GM19239 (cell line): Measurements from ENCODE around the gene TMEM86A.

Experiments
- DNase-seq: peaks from one replicate; pipeline ENCODE4 v3.0.0; 2011; ENCODE audit warnings: low spot score; ENCODE audit not compliant: insufficient read length
- FAIRE-seq: peaks from 2 replicates; lab custom pipeline; 2011; peaks lifted over from hg19 to GRCh38; lab: Jason Lieb, UNC

TMEM86A gene

DNA sequence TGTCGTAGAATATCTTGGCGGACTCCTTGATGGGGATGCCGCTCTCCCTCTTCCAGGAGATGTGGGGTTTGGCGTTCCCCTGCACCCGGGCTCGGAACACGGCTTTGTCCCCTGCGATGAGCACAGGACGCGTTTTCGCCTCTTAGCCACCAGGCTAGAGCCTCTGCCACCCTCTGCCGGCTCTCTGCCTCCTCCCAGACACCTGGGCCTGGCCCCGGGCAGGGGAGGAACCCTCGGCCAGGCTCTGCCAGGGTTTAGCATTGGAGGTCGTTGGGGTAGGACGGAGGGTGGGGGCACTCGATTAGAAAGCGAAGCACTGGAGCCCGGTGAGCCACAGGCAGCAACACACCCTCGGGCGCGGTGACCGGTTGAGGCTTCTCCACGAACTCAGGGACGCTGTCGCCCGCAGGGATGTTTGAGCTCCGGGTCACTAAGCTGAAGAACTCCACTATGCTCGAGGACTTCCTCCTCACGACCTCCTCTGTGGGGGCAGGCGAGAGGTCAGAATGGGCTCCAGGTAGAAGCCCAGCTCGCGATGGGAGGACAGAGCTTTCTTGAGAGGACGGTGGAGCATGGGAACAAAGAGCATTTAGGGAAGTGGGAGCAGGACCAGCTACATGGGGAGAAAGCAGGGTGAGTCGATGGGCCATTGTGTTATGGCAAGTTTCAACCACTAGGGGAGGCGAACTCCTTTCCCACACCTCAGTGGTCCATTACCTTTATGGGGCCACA, 23.1 kb downstream of the TMEM86A start:
- peak; percentile 59 for DNase-seq
- peak; percentile 87 for FAIRE-seq

DNA sequence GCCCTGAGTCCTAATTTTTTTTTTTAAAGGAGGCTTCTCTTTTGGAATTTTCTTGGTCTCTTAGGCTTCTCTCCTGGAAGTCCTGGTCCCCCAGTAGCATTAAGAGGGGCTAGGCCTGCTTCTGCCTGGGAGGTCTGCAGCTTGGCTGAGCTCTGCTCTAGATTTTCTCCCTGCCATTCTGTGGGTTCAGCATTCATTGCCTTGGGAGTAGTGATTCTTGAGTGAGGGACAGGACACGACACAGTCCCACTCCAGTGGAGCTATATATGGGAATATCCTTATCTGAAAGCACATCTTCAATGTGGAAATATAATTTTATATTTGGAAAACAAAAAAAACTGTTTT, 23.7 kb downstream of the TMEM86A start:
- DNase-seq (no peak), FAIRE-seq (no peak)

DNA sequence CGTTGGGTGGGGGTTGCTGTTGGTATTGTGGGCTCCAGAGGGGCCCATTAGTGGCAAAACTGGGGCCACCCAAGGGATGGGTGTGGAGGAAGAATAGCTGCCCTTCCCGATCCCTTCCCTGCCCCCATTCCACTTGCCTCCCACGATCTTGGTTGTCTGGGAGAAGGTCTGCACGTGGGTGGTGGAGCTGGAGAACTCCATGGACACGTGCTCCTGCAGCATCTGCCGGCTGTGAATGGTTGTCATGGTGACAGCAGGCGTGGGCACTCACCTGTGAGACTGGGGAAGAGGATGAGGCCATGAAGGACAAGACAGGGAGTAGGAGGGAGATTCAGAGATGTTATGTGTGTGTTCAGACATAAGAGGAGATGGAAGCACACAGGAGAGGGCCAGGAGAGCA, 25.4 kb downstream of the TMEM86A start:
- no peak for DNase-seq
- no peak for FAIRE-seq

DNA sequence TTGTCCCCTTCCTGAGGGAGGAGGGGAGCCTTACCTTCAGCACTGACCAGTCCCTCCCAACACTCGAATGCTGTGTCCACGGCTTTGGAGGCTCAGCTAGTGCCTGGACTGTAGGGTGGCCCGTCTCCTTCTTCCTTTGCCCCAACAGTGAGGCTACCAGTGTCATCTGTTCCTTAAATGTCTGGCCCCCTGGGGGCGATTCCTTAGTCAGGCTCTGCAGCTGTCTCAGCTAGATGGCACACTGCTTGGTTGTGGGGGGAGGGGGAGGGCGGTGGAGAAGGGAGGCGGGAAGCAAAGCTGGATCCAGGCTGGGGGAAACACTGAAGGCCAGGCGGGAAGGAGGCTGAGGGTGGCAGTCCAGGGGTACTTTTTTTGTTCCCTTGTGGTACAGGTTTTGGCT, 27.5 kb downstream of the TMEM86A start, which contains the start of gene IGSF22:
Gene IGSF22, minus strand, starts transcription at position 149 of the 400 bp plus-strand sequence. CDS start 1,952 bp downstream, outside the sequence.
- no peak for DNase-seq

DNA sequence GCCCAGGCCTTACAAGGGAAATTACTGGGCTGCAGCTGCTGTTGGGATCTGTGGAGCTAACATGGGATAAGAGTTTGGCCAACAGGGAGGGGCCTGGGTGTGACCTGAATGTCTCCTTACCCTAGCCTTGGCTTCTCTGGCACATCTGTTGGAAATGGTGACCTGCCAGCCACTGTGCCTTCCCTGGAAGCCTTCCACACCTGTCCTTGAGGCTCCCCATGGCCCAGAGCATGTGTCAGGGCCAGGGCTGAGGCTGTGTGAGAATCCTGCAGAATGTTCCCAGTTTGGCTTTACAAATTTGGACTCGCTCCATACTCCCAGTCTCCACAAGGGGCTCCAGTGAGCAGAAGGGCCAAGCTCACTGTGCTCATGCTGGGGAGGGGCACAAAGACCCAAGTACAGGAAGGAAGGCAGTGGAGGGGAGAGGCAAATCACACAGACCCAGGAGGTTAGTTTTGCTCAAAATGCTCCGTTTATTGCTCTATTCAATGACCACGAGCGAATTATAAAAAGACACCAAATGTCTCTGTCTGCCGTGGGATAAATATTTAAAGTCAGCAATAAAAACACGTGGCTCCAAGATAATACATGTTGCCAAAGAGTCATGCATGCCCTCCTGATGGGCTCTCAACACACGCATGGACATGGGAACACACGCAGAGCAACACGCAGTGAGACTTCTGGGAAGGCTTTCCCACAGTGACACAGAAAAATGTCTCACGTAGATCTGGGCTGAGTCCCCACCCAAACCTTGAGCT, 29.1 kb downstream of the TMEM86A start:
- FAIRE-seq (peak; percentile 59), DNase-seq (peak; percentile 59)

More for the DNA sequence above, 27.5 kb downstream of the TMEM86A start, which contains the start of gene IGSF22:
- no peak for FAIRE-seq

DNA sequence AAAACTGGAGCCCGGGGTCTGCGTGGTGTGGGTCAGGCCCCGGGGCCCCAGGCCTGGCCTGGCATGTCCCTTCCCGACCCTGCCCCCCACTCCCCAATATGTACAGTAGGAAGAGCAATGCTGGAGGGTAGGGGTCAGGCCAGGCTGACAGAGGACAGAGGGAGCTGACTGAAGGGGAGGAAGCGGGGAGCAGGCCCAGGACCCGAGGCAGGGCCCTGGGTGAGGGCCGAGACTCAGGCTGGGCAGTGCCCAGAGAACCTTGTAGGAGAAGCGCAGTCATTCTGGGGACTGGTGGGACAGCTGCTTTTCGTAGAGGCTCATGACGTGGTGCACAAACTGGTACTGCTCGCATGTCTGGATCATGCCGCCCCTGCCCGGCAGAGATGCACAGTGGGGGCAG, 30.1 kb downstream of the TMEM86A start:
- DNase-seq (no peak), FAIRE-seq (no peak)

DNA sequence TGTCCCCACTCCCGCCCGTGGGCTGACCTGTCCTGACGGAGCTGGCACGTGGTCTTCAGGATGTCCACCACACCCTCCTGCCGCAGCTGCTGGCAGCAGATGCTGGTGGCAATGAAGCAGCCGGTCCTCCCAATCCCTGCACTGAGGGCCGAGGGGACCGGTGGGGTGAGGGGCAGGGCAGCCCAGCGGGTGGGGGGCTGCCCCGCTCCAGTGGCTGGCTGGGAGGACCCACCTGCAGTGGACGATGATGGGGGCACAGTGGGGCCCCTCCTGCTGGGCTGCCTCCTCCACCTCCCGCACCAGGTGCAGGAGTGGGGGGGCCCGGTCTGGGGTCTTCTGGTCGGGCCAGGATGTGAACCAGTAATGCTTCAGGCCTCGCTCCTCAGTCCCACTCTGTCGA, 30.8 kb downstream of the TMEM86A start:
- DNase-seq (no peak), FAIRE-seq (no peak)

DNA sequence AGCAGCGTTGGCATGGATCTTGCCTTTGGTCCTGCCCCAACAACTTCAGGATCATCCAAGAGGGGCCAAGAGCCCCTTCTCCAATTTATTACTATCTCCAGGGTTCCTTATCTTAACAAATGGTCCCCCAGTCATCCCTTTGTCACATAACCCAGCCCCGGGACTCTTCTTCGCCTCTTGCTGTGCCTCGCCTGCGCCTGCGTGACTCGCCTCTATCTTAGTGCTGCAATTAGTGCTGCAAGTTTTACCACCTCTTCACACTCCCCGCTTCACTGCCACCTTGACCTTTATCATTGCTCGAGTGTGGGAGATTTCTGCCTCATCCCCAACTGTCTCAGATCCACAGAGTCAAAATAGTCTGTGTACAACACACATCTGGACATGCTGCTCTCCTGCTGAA, 31.4 kb downstream of the TMEM86A start:
- FAIRE-seq, result no peak
- DNase-seq, result no peak

DNA sequence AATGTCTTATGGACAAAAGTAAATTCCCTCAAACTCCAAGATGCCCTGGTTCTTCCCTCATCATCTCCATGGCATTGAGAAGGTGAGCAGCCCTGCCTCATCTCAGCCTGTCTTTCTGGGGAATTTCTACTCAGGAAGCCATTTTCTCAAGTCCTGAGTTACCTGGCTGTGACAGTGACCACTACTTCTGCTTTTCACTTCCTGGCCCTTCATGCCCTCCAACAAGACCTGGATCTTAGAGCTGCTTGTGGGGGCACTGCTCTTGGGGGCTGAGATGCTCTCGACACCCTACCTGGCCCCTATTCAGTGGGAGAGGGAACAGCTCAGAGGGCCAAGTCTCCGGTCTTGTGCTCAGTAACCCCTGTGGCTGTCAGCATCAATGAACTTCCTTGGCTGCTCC, 32.9 kb downstream of the TMEM86A start:
- DNase-seq (no peak), FAIRE-seq (no peak)

DNA sequence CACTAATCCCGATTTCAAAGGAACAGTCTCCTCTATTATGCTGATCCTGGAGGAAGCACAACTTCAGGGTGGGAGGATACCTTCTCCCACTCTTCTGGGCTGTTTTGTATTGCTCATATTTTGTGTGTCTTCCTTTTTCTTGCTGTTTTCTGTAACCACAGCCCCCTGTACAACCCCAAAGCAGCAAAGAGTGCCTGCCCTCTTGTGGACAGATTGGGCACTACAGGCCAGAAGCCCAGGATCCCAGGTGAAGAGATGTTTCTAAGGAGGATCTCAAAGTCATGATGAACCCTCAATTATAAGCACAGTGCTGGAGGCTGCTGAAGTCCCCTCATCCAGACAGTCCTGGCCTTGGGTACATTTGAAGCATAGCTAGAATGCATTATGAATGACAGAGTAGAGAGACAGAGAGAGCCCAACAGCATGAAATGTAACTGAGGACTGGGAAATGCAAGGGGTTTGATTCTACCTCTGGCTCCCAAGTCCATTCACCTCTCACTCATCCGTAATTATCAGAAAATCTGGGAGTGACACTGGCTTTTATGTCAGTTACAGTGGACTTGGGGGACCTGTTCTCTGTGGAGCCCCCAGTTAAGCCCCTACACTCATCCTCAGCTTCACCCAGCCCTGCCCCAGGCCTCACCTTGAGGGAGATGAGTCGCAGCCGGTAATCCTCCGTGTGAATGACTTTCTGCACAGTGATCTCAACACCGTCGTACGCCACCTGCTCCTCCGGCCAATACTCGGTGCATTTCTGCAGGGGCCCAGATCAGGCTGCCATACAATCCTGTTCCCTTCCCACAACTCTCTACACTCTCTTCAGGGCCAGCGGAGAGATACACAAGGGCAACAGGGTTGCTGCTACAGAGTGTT, 33.6 kb downstream of the TMEM86A start:
- FAIRE-seq, result peak; percentile 96

DNA sequence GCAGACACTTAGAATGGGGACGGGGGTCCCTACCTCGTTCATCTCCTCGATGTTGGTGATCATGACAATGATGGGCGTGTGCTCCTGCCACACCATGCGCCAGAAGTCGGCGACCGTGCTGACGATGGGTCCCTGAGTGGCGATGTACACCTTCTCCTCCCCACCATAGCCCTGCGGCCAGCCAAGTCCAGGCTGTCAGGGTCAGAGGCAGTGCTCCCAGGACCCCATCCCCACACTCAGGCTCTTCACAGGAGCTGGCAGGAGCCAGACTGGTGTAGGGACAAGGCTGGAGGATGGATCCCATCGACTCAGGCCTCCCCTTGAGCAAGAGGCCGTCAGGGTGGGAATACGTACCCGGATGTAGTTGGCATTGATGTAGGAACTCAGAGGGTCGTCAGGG, 34.6 kb downstream of the TMEM86A start:
- DNase-seq, result no peak
- no peak for FAIRE-seq

More for the DNA sequence above, 33.6 kb downstream of the TMEM86A start:
- DNase-seq, result peak; percentile 64

DNA sequence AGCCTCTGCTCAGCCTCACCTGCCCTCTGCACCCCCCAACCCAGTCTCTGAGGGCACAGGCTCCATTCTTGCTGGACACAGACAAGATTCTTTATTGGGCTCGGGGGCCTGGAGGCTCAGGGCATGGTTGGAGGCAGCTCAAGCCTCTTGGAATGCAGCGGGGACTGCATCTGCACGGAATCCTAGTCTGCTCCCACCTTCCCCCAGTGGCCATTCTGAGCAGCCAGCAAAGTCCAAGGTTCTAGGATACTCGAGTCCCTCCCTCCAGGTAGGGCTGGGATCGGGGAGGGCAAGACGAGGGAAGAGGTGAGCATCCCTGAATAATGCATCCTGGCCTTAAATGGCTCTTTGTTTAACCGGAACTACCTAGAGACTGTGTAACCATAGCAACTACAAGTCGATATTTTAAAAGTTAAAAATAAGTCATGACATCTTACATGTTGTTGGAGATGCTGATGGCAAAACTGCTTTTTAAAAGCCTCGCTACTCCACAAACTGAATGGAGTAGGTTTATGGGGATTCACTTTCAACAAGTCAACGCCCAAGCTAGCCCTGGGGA, 38.1 kb downstream of the TMEM86A start:
- DNase-seq (no peak), FAIRE-seq (no peak)

DNA sequence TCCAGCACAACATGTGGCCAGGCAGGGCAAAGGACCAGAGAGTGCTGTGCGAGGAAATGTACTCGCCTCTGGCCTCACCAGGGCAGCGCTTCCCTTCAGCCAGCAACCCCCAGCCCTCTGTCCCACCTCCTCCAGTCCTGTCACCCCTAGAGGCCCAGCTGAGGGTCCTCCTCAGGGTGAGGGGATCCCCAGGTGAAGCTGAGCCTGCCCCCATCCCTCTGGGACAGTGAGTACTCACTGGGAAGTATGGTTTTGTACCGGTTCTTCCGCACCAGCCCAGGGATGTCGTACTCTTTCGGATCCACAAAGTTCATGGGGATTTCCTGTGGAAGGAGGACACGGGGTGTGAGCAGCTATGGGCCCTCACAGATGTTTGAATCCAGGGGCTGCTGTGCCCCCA, 39.1 kb downstream of the TMEM86A start:
- no peak for DNase-seq
- FAIRE-seq, result no peak

DNA sequence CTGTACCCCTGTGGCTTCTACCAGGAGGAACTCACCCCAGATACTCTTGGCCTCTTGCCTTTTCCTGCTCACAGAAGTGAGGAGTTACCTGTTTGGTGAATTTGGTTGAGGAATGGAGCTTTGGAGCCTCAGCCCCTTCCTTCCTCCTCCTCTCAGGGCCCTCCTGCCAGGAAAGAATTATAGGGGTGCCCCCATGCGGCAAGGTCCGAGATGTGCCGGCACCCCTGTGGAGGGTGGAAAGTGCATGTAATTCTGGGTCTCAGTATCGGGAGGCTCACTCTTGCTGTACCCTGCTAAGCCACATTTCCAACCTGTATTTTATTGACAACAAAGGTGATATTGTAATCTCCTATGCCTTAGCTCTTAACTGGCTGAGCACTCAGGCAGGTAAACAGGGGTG, 41.1 kb downstream of the TMEM86A start:
- FAIRE-seq (no peak), DNase-seq (no peak)

DNA sequence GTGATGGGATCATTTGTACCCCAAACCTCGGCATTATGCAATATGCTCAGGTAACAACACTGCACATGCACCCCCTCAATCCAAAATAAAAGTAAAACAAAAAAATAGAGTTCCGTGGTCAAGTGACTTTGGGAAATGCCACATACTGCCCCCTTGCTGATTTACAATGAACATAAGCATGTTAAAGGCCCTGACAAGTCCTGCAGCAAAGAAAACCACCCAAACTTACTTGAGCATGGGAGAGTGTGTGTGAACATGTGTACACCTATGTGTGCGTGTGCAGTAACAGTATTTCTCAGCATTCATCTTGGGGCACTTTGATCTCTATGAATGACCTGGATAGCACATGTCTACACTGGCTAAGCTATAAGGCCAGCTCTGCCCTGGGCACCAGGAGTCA, 43.2 kb downstream of the TMEM86A start:
- DNase-seq (no peak), FAIRE-seq (no peak)

DNA sequence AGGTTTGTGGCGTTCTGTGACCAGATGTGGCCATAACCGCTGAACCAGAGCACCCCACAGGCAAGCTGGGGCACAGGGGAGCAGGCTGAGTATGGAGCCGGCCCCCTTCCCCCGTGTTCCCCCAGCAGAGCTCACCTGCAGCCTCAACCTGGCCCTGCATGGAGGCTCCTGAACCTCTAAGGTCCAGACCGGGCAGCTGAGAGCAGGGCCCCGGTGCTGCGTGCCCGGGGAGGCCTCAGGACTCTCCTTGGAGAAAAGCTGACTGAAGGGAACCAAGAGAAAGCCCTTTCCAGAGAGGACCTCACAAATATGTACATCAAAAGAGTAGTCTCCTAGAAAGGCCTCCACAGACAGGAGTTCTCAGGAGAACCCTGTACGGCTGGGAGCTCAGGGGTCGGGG, 44.8 kb downstream of the TMEM86A start:
- FAIRE-seq (no peak), DNase-seq (no peak)

DNA sequence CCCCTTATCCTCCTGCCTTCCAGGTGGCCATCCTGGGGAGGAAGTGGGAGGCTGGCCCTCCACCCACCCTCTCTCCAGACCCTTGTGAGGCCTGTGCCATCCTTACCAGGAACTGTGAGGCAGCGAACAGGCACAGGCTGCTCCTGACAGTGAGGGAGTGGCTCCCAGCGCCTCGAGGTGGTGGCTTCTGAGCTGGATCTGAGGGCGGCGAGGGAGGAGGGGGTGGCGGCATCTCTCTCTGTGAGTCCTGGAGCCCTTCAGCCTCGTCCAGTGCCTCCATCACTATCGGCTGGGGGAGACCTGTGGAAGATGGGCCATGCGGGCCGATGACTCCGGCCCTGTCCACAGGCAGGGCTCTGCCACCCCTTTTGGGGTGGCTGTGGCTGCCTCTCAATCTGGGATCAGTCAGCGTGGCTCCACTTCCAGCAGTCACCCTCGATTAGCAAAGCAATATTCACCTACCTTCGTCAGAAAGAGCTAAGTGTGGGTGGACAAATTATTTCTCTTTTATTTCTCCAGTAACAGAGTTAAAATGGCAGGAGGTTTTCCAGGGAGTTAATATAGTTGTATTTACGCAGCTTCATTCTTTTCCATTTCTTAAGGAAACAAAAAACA, 45.4 kb downstream of the TMEM86A start:
- FAIRE-seq, result no peak

DNA sequence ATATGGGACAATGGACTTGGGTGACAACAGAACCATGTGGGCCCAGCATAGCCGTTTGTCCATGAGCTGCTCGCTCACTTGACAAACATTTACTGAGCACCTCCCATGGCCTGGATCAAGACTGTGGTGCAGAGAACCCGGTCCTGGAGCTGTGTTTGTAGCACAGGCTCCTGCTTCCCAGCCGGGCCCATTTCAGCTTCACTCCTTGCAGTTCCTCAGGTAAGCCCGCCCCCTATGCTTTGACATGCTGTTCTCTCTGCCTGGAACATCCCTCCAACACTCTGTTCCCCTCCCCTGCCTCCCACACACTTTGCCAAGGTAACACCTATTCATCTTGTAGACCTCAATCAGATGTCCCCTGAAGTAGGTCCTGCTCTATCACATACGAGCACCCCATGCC, 46.7 kb downstream of the TMEM86A start:
- FAIRE-seq, result no peak
- no peak for DNase-seq

More for the DNA sequence above, 45.4 kb downstream of the TMEM86A start:
- no peak for DNase-seq

DNA sequence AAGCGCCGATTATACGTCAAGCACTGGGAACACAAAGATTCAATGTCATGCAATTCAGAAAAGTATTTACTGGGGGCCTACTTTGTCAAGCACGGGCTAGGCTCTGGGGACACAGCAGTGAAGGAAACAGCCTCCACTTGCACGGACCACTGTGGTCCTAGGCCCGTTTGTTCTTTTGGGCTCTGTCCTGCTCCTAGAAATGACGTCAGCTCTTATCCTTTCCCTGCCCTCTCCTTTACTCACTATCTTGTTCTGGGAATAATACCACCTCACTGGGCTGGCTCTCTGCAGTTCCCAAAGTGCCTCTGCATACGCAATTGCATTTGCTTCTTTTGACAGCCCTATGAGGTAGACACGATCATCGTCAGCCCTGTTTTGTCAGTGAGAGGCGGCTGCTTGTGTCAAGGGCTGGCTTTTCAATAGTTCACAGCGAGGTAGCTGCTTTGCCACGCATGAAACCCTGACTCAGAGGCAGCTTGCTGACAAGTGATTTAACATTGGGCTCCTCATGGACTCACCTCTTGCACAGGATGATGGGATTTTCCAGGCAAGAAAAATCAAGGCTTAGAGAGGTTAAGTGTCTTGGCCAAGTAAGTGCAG, 50.3 kb downstream of the TMEM86A start:
- no peak for FAIRE-seq
- DNase-seq, result no peak
